Thyroid gland (tissue), 4 donors: ENCODE results near the gene GDAP1L1.

ENCODE experiments used
- POLR2A ChIP-seq, 2 donors: fragments of 450-650 bp; IDR thresholded peaks; one replicate each; pipeline ENCODE4 v1.6.1; 2017; ENCODE audit warnings: antibody characterized with exemption in 2 of 2, mild to moderate bottlenecking in 2 of 2, moderate library complexity in 1 of 2
- TF ChIP-seq, protein P1 (sequence below), 6 experiments: fragments of 200-600 bp in 3 of 6; fragments of 450-650 bp in 3 of 6; sonication (generic) in 3 of 6; IDR thresholded peaks; one replicate each; pipeline ENCODE4 v1.5.1; 2016 to 2019; ENCODE audit warnings: antibody characterized with exemption in 6 of 6, mild to moderate bottlenecking in 2 of 6, inconsistent platforms in 1 of 6, moderate library complexity in 1 of 6

DNA sequence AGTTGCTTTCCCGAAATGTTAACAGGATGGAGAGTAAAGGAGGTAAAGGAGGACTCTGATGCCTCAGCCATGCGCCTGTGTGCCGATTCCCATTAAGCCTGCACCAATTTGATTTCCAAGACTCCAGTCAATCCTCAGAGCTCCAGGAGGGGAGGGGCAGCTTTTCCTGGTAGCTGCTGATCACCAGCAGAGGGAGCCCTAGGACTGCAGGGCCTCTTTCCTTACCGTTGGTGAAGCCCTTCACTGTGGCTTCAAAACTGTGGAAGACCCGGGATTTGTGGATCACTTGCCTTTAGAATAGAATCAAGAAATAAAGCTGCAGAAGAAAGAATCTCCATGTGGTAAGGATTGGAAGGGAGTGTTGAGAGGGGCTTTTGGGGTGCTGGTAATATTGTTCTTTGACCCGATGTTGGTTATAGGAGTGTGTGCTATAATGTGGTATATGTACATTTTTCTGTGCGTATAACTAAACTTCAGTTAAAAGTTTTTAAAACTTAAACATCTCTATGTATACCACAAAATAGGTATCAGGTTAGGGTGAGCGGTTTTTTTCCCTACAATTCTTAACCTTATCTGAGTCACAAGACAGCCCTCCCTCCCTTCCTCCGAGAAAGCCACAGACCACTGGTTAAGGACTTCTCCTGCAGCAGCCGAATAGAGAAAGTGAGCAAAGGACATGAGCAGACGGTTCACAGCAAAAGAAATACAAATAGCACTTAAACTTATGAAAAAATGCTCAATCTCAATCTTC, 29.6 kb upstream of the GDAP1L1 start:
- TF ChIP-seq POLR2A (IDR thresholded peaks at IDR 0.05), result no peak
- TF ChIP-seq, protein P1, sequence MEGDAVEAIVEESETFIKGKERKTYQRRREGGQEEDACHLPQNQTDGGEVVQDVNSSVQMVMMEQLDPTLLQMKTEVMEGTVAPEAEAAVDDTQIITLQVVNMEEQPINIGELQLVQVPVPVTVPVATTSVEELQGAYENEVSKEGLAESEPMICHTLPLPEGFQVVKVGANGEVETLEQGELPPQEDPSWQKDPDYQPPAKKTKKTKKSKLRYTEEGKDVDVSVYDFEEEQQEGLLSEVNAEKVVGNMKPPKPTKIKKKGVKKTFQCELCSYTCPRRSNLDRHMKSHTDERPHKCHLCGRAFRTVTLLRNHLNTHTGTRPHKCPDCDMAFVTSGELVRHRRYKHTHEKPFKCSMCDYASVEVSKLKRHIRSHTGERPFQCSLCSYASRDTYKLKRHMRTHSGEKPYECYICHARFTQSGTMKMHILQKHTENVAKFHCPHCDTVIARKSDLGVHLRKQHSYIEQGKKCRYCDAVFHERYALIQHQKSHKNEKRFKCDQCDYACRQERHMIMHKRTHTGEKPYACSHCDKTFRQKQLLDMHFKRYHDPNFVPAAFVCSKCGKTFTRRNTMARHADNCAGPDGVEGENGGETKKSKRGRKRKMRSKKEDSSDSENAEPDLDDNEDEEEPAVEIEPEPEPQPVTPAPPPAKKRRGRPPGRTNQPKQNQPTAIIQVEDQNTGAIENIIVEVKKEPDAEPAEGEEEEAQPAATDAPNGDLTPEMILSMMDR (IDR thresholded peaks at IDR 0.05), result peak in 5 of 6 experiments; percentile 48 to 84 (median 79)
